Measurements from ENCODE around the gene GATA5.

DNA sequence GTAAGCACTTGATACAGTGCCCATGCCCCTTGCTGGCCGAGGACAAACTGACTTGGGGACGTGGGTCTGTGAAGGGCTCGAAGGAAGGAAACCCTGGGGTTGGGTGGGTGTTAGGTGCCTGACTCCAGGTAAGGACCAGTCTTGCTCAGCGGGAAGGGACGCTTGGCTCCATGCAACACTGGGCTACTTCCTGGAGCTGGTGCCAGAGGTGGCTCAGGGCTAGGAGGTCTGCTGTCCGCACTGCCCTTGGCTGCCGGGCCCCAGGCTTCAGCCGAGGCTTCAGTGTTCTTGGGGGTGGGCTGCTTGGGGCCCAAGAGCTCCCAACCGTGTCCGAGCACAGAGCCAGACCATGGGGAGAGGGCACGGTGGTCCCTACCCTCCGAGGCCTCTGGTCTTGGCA, 5.3 kb downstream of the GATA5 start:
- no peak for TF ChIP-seq GATA3 (IDR thresholded peaks at IDR 0.05; ENCODE audit: low read depth, low read length)
- TF ChIP-seq GATA2 (IDR thresholded peaks at IDR 0.05; ENCODE audit: low read depth, low read length) = no peak

Data from SH-SY5Y (cell line).